K562 (cell line): ENCODE measurements around the gene SIAE. TPM values are rescaled to one million over a fixed set of nuclear protein-coding genes. Genes with fewer than 3 reads are reported as not detected.

Experiments
- DPF2 ChIP-seq: fragments of 450-650 bp; IDR thresholded peaks from 2 replicates; pipeline ENCODE4 v1.6.1; 2016
- HLTF ChIP-seq: fragments of 450-650 bp; IDR thresholded peaks from 2 replicates; pipeline ENCODE4 v1.6.1; 2016
- KLF13 ChIP-seq: fragments of 450-650 bp; IDR thresholded peaks from 2 replicates; pipeline ENCODE4 v1.6.1; 2016; ENCODE audit warnings: missing genetic modification characterization, low read depth, mild to moderate bottlenecking, missing compliant biosample characterization, moderate library complexity, borderline replicate concordance
- KLF6 ChIP-seq: fragments of 250-450 bp; sonication (Bioruptor Pico); IDR thresholded peaks from 2 replicates; pipeline ENCODE4 v1.4.0; 2020; ENCODE audit warnings: mild to moderate bottlenecking, moderate library complexity, borderline replicate concordance
- MCM2 ChIP-seq: fragments of 450-650 bp; IDR thresholded peaks from 2 replicates; pipeline ENCODE4 v1.6.1; 2017; ENCODE audit warnings: low read depth, mild to moderate bottlenecking
- NR2C2 ChIP-seq, 2 experiments: fragments of 200-800 bp in 1 of 2; sonication (Bioruptor generic) in 1 of 2; sonication (generic) in 1 of 2; formaldehyde crosslinking in 1 of 2; IDR thresholded peaks; 2 replicates each; pipeline versions ENCODE4 v1.6.1 to v1.8.0; 2016 to 2022; ENCODE audit warnings: mild to moderate bottlenecking in 1 of 2, missing compliant biosample characterization in 1 of 2, missing genetic modification characterization in 1 of 2, missing genetic modification reagents in 1 of 2
- SMAD1 ChIP-seq: fragments of 150-350 bp; IDR thresholded peaks from 2 replicates; pipeline ENCODE4 v1.6.1; 2014; ENCODE audit warnings: low read length, low read depth; ENCODE audit not compliant: partially characterized antibody
- SMAD2 ChIP-seq: fragments of 150-350 bp; IDR thresholded peaks from 2 replicates; pipeline ENCODE4 v1.6.1; 2014; ENCODE audit warnings: low read depth, mild to moderate bottlenecking, low read length
- SMAD4 ChIP-seq: fragments of 250-450 bp; sonication (Bioruptor Pico); conservative IDR thresholded peaks from 2 replicates; pipeline ENCODE4 v1.8.0; 2021; ENCODE audit warnings: inconsistent platforms, mild to moderate bottlenecking, moderate library complexity
- TAF9B ChIP-seq: fragments of 450-650 bp; IDR thresholded peaks from 2 replicates; pipeline ENCODE4 v1.6.1; 2018; ENCODE audit warnings: mild to moderate bottlenecking; ENCODE audit not compliant: partially characterized antibody
- ZFP36 ChIP-seq: fragments of 150-350 bp; IDR thresholded peaks from 2 replicates; pipeline ENCODE4 v1.6.1; 2018; ENCODE audit warnings: low read length, low read depth; ENCODE audit not compliant: partially characterized antibody
- ZNF311 ChIP-seq: fragments of 250-450 bp; sonication (Bioruptor Pico); IDR thresholded peaks from 2 replicates; pipeline ENCODE4 v1.4.0; 2020; ENCODE audit warnings: mild to moderate bottlenecking, moderate library complexity
- polyA plus RNA-seq, 8 experiments: library from polyadenylated mRNA; depleted of rRNA in 4 of 8; stranded (reverse) in 5 of 8; unstranded in 3 of 8; fragments of >200 nt; fragmentation: Nextera tagmentation in 2 of 8; fragmentation: Illumina TruSeq in 1 of 8; extraction: Ambion mirVana in 2 of 8; extraction: Trizol in 1 of 8; gene quantifications; 2 replicates each; pipeline versions ENCODE4 v1.2.1 to v1.2.3, GENCODE V29; 2011 to 2014; ENCODE audit warnings: inconsistent platforms in 1 of 8, missing spikeins in 1 of 8
- total RNA-seq, 7 experiments: library from RNA; depleted of rRNA in 6 of 7; stranded (reverse); fragments of >200 nt in 6 of 7; fragmentation: Illumina TruSeq in 2 of 7; extraction: Trizol in 2 of 7; gene quantifications; 2 replicates each; pipeline versions ENCODE4 v1.2.1 to v1.2.3, GENCODE V29; 2011 to 2021; ENCODE audit warnings: low replicate concordance in 1 of 7
- TF ChIP-seq, protein P1 (sequence below): sonication (generic); formaldehyde crosslinking; IDR thresholded peaks from 2 replicates; pipeline ENCODE4 v1.8.1; 2023; ENCODE audit warnings: mild to moderate bottlenecking, missing genetic modification reagents
- TF ChIP-seq, protein P2 (sequence below): fragments of 450-650 bp; IDR thresholded peaks from 2 replicates; pipeline ENCODE4 v1.6.1; 2016; ENCODE audit warnings: mild to moderate bottlenecking, moderate library complexity

SIAE gene
- total and polyA plus RNA-seq, 9 of the 15 experiments (the other 6 are each of a cell fraction or from before 2014, with no cell fraction given): 0.89 to 9.6 (median 3.7) TPM

- TF ChIP-seq KLF13 (tag): no peak
- no peak for TF ChIP-seq ZNF311
- no peak for TF ChIP-seq NR2C2 (CRISPR knock-in tag; IDR thresholded peaks at IDR 0.05)
- TF ChIP-seq NR2C2 (tag; IDR thresholded peaks at IDR 0.05): peak; percentile 97
- TF ChIP-seq KLF6 (CRISPR knock-in tag): no peak
- TF ChIP-seq ZFP36: no peak
- TF ChIP-seq SMAD1: peak; percentile 85
- TF ChIP-seq, protein P1, sequence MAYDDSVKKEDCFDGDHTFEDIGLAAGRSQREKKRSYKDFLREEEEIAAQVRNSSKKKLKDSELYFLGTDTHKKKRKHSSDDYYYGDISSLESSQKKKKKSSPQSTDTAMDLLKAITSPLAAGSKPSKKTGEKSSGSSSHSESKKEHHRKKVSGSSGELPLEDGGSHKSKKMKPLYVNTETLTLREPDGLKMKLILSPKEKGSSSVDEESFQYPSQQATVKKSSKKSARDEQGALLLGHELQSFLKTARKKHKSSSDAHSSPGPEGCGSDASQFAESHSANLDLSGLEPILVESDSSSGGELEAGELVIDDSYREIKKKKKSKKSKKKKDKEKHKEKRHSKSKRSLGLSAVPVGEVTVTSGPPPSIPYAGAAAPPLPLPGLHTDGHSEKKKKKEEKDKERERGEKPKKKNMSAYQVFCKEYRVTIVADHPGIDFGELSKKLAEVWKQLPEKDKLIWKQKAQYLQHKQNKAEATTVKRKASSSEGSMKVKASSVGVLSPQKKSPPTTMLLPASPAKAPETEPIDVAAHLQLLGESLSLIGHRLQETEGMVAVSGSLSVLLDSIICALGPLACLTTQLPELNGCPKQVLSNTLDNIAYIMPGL (CRISPR knock-in tag): no peak
- TF ChIP-seq SMAD2: no peak
- TF ChIP-seq MCM2: no peak
- TF ChIP-seq, protein P2, sequence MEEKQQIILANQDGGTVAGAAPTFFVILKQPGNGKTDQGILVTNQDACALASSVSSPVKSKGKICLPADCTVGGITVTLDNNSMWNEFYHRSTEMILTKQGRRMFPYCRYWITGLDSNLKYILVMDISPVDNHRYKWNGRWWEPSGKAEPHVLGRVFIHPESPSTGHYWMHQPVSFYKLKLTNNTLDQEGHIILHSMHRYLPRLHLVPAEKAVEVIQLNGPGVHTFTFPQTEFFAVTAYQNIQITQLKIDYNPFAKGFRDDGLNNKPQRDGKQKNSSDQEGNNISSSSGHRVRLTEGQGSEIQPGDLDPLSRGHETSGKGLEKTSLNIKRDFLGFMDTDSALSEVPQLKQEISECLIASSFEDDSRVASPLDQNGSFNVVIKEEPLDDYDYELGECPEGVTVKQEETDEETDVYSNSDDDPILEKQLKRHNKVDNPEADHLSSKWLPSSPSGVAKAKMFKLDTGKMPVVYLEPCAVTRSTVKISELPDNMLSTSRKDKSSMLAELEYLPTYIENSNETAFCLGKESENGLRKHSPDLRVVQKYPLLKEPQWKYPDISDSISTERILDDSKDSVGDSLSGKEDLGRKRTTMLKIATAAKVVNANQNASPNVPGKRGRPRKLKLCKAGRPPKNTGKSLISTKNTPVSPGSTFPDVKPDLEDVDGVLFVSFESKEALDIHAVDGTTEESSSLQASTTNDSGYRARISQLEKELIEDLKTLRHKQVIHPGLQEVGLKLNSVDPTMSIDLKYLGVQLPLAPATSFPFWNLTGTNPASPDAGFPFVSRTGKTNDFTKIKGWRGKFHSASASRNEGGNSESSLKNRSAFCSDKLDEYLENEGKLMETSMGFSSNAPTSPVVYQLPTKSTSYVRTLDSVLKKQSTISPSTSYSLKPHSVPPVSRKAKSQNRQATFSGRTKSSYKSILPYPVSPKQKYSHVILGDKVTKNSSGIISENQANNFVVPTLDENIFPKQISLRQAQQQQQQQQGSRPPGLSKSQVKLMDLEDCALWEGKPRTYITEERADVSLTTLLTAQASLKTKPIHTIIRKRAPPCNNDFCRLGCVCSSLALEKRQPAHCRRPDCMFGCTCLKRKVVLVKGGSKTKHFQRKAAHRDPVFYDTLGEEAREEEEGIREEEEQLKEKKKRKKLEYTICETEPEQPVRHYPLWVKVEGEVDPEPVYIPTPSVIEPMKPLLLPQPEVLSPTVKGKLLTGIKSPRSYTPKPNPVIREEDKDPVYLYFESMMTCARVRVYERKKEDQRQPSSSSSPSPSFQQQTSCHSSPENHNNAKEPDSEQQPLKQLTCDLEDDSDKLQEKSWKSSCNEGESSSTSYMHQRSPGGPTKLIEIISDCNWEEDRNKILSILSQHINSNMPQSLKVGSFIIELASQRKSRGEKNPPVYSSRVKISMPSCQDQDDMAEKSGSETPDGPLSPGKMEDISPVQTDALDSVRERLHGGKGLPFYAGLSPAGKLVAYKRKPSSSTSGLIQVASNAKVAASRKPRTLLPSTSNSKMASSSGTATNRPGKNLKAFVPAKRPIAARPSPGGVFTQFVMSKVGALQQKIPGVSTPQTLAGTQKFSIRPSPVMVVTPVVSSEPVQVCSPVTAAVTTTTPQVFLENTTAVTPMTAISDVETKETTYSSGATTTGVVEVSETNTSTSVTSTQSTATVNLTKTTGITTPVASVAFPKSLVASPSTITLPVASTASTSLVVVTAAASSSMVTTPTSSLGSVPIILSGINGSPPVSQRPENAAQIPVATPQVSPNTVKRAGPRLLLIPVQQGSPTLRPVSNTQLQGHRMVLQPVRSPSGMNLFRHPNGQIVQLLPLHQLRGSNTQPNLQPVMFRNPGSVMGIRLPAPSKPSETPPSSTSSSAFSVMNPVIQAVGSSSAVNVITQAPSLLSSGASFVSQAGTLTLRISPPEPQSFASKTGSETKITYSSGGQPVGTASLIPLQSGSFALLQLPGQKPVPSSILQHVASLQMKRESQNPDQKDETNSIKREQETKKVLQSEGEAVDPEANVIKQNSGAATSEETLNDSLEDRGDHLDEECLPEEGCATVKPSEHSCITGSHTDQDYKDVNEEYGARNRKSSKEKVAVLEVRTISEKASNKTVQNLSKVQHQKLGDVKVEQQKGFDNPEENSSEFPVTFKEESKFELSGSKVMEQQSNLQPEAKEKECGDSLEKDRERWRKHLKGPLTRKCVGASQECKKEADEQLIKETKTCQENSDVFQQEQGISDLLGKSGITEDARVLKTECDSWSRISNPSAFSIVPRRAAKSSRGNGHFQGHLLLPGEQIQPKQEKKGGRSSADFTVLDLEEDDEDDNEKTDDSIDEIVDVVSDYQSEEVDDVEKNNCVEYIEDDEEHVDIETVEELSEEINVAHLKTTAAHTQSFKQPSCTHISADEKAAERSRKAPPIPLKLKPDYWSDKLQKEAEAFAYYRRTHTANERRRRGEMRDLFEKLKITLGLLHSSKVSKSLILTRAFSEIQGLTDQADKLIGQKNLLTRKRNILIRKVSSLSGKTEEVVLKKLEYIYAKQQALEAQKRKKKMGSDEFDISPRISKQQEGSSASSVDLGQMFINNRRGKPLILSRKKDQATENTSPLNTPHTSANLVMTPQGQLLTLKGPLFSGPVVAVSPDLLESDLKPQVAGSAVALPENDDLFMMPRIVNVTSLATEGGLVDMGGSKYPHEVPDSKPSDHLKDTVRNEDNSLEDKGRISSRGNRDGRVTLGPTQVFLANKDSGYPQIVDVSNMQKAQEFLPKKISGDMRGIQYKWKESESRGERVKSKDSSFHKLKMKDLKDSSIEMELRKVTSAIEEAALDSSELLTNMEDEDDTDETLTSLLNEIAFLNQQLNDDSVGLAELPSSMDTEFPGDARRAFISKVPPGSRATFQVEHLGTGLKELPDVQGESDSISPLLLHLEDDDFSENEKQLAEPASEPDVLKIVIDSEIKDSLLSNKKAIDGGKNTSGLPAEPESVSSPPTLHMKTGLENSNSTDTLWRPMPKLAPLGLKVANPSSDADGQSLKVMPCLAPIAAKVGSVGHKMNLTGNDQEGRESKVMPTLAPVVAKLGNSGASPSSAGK: peak; percentile 71
- peak; percentile 32 for TF ChIP-seq DPF2
- TF ChIP-seq SMAD4 (CRISPR knock-in tag): peak; percentile 72
- TF ChIP-seq TAF9B: peak; percentile 91
- peak; percentile 75; the same call in 1 of the 2 replicates for TF ChIP-seq HLTF
These were observed 50.7 kb downstream of the SIAE start, which contains the start of gene TBRG1 (continued) for GRCh38 chr11:124622531-124623451.
